ENCODE data around the gene SPRYD3. TPM values are rescaled to one million over a fixed set of nuclear protein-coding genes. Genes with fewer than 3 reads are reported as not detected.
"Not testable (repeated sequence)": the region's sequence is repeated elsewhere in the genome, so short reads cannot be mapped to it uniquely, and the experiment has no call there.

SPRYD3 gene
- total RNA-seq, 1 donor = 33.0 TPM

- DNase-seq (ENCODE audit: low read depth) = no peak
- TF ChIP-seq, protein P1, sequence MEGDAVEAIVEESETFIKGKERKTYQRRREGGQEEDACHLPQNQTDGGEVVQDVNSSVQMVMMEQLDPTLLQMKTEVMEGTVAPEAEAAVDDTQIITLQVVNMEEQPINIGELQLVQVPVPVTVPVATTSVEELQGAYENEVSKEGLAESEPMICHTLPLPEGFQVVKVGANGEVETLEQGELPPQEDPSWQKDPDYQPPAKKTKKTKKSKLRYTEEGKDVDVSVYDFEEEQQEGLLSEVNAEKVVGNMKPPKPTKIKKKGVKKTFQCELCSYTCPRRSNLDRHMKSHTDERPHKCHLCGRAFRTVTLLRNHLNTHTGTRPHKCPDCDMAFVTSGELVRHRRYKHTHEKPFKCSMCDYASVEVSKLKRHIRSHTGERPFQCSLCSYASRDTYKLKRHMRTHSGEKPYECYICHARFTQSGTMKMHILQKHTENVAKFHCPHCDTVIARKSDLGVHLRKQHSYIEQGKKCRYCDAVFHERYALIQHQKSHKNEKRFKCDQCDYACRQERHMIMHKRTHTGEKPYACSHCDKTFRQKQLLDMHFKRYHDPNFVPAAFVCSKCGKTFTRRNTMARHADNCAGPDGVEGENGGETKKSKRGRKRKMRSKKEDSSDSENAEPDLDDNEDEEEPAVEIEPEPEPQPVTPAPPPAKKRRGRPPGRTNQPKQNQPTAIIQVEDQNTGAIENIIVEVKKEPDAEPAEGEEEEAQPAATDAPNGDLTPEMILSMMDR (IDR thresholded peaks at IDR 0.05; ENCODE audit: insufficient read depth, low read length) = no peak
- H3K4me3 ChIP-seq (ENCODE audit: low read depth, low read length) = no peak overlapping the region
These were observed 36.4 kb downstream of the SPRYD3 start for GRCh38 chr12:53042607-53043454.

DNA sequence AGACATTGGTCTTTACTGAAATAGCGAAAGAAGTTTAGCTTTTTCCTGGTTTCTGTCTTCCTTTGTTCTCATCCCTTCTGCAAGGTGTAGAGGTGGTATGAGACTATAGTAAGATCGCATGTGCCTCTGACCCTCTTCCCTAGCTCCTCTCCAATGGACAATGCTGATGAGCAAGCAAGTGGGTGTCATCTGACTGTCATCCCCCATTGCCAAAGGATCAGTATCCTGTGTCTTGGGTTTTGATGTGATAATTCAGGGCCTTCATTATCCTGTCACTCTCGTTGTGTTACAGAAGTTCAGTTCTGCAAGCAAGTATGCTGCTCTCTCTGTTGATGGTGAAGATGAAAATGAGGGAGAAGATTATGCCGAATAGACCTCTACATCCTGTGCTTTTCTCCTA, 39.3 kb downstream of the SPRYD3 start:
- H3K4me3 ChIP-seq (ENCODE audit: low read depth, low read length) = no peak overlapping the region
- TF ChIP-seq, protein P1 (IDR thresholded peaks at IDR 0.05; ENCODE audit: insufficient read depth, low read length) = no peak
- DNase-seq (ENCODE audit: low read depth) = no peak

DNA sequence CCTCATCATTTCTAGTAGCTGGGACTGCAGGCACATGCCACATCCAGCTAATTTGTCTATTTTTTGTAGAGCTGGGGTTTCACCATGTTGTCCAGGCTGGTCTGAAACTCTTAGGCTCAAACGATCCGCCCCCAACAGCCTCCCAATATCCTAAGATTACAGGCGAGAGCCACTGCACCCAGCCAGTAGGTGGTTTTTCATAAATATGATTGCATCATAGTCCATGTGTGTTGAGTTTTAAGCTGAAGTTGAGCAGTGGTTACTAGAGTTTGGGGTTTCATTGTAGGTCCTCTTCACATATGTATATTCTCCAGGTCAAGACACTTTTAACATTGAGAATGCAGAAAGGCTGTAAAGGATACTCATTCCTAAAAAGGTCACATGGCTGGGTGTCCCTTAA, 42.4 kb downstream of the SPRYD3 start:
- TF ChIP-seq, protein P1 (IDR thresholded peaks at IDR 0.05; ENCODE audit: insufficient read depth, low read length) = no peak
- no peak overlapping the region for H3K4me3 ChIP-seq (ENCODE audit: low read depth, low read length)
- no peak for DNase-seq (ENCODE audit: low read depth)

- no peak overlapping the region for H3K4me3 ChIP-seq (ENCODE audit: low read depth, low read length)
- no peak for DNase-seq (ENCODE audit: low read depth)
- TF ChIP-seq, protein P1 (IDR thresholded peaks at IDR 0.05; ENCODE audit: insufficient read depth, low read length) = no peak
These were observed 44.7 kb downstream of the SPRYD3 start for GRCh38 chr12:53034459-53034858.

- H3K4me3 ChIP-seq (ENCODE audit: low read depth, low read length); DNase-seq (ENCODE audit: low read depth): not testable (repeated sequence)
These were observed 45.4 kb downstream of the SPRYD3 start for GRCh38 chr12:53033832-53034231.

GRCh38 chr12:53031616-53032015, 47.6 kb downstream of the SPRYD3 start:
- no peak overlapping the region for H3K4me3 ChIP-seq (ENCODE audit: low read depth, low read length)
- DNase-seq (ENCODE audit: low read depth) = no peak
- TF ChIP-seq, protein P1 (IDR thresholded peaks at IDR 0.05; ENCODE audit: insufficient read depth, low read length) = no peak

GRCh38 chr12:53027014-53027413, 52.2 kb downstream of the SPRYD3 start:
- H3K4me3 ChIP-seq (ENCODE audit: low read depth, low read length); DNase-seq (ENCODE audit: low read depth): not testable (repeated sequence)

DNA sequence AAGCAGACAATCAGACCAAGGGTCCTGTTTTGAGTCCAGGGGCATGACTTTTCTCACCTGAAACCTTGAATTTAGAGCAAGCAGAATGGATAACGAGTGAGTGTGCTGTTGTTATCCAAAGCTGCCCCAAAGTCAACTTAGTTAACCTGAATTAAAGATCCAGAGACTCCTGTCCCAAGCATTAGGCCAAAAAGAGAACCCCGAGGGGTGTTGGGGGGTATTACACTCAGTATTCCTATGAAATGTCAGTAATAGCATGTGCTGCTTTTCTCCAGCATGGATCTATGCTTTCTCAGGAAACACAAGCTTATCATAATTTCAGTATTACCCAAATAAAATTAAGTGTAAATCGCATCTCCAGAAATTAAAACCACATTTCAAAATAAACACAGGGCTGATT, 53.9 kb downstream of the SPRYD3 start:
- H3K4me3 ChIP-seq (ENCODE audit: low read depth, low read length) = no peak overlapping the region
- no peak for DNase-seq (ENCODE audit: low read depth)
- TF ChIP-seq, protein P1 (IDR thresholded peaks at IDR 0.05; ENCODE audit: insufficient read depth, low read length) = no peak
